ENCODE measurements around the gene SLC6A19.

The SLC6A19 gene

GRCh38 chr5:1244255-1244654, 42.9 kb downstream of the SLC6A19 start:
- no peak for DNase-seq (ENCODE audit: low read depth in 2 of 2)

- no peak for DNase-seq (ENCODE audit: low read depth in 2 of 2)
Measured at GRCh38 chr5:1244976-1245375, 43.6 kb downstream of the SLC6A19 start.

- no peak for DNase-seq (ENCODE audit: low read depth in 2 of 2)
Measured at GRCh38 chr5:1245905-1246576, 44.6 kb downstream of the SLC6A19 start.

- DNase-seq (ENCODE audit: low read depth in 2 of 2), result no peak
Measured at GRCh38 chr5:1246711-1247431, 45.5 kb downstream of the SLC6A19 start.

- no peak for DNase-seq (ENCODE audit: low read depth in 2 of 2)
Measured at GRCh38 chr5:1247811-1248210, 46.4 kb downstream of the SLC6A19 start.

GRCh38 chr5:1249366-1250280, 48.2 kb downstream of the SLC6A19 start:
- no peak for DNase-seq (ENCODE audit: low read depth in 2 of 2)

GRCh38 chr5:1251678-1252580, 50.5 kb downstream of the SLC6A19 start:
- no peak for DNase-seq (ENCODE audit: low read depth in 2 of 2)

GRCh38 chr5:1252681-1253080, 51.3 kb downstream of the SLC6A19 start:
- DNase-seq (ENCODE audit: low read depth in 2 of 2), result no peak

- no peak for DNase-seq (ENCODE audit: low read depth in 2 of 2)
Measured at GRCh38 chr5:1253456-1254105, 52.2 kb downstream of the SLC6A19 start.

GRCh38 chr5:1254196-1254595, 52.8 kb downstream of the SLC6A19 start:
- DNase-seq (ENCODE audit: low read depth in 2 of 2), result no peak

- no peak for DNase-seq (ENCODE audit: low read depth in 2 of 2)
Measured at GRCh38 chr5:1255081-1255561, 53.7 kb downstream of the SLC6A19 start.

GRCh38 chr5:1256776-1257175, 55.4 kb downstream of the SLC6A19 start:
- no peak for DNase-seq (ENCODE audit: low read depth in 2 of 2)

GRCh38 chr5:1257363-1257762, 56.0 kb downstream of the SLC6A19 start:
- no peak for DNase-seq (ENCODE audit: low read depth in 2 of 2)

- no peak for DNase-seq (ENCODE audit: low read depth in 2 of 2)
Measured at GRCh38 chr5:1257841-1258240, 56.4 kb downstream of the SLC6A19 start.

- DNase-seq (ENCODE audit: low read depth in 2 of 2), result no peak
Measured at GRCh38 chr5:1259806-1260480, 58.5 kb downstream of the SLC6A19 start.

GRCh38 chr5:1261643-1262042, 60.2 kb downstream of the SLC6A19 start:
- no peak for DNase-seq (ENCODE audit: low read depth in 2 of 2)

- DNase-seq (ENCODE audit: low read depth in 2 of 2), result no peak
Measured at GRCh38 chr5:1262381-1262780, 61.0 kb downstream of the SLC6A19 start.

- no peak for DNase-seq (ENCODE audit: low read depth in 2 of 2)
Measured at GRCh38 chr5:1264211-1264610, 62.8 kb downstream of the SLC6A19 start.

- no peak for DNase-seq (ENCODE audit: low read depth in 2 of 2)
Measured at GRCh38 chr5:1265026-1265425, 63.6 kb downstream of the SLC6A19 start.

All from fibroblast of skin of left quadriceps (primary cell).